ENCODE data around the gene PSAP.

DNA sequence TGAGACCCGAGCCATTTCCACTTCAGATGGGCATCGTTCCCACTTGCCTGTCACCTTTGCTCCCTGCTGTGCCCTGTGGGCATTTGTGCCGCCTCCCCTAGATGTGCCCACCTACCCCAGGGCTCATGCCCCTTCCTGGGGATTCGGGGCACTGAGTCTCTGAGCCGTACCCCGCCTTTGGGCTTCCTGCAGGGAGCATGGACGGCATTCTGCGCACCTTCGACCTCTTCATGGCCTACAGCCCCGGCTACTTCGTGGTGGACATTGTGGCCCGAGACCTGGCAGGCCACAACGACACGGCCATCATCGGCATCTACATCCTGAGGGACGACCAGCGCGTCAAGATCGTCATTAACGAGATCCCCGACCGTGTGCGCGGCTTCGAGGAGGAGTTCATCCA, 41.4 kb downstream of the PSAP start:
- TF ChIP-seq, protein P1, sequence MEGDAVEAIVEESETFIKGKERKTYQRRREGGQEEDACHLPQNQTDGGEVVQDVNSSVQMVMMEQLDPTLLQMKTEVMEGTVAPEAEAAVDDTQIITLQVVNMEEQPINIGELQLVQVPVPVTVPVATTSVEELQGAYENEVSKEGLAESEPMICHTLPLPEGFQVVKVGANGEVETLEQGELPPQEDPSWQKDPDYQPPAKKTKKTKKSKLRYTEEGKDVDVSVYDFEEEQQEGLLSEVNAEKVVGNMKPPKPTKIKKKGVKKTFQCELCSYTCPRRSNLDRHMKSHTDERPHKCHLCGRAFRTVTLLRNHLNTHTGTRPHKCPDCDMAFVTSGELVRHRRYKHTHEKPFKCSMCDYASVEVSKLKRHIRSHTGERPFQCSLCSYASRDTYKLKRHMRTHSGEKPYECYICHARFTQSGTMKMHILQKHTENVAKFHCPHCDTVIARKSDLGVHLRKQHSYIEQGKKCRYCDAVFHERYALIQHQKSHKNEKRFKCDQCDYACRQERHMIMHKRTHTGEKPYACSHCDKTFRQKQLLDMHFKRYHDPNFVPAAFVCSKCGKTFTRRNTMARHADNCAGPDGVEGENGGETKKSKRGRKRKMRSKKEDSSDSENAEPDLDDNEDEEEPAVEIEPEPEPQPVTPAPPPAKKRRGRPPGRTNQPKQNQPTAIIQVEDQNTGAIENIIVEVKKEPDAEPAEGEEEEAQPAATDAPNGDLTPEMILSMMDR (IDR thresholded peaks at IDR 0.05): no peak
- no peak for TF ChIP-seq POLR2A (IDR thresholded peaks at IDR 0.05)
